SK-N-MC (cell line): ENCODE results near the gene DOCK8.

Experiments used
- EZH2 ChIP-seq: fragments of 200-600 bp; sonication (generic); IDR thresholded peaks from one replicate; pipeline ENCODE4 v1.6.1; 2017; ENCODE audit warnings: antibody characterized with exemption
- FOXP2 ChIP-seq: optimal IDR thresholded peaks from 2 replicates; pipeline ENCODE3; 2011; ENCODE audit warnings: mild to moderate bottlenecking, moderate library complexity; ENCODE audit not compliant: insufficient read depth; ENCODE audit errors: extremely low read length, control extremely low read depth
- POLR2AphosphoS5 ChIP-seq: IDR thresholded peaks from 2 replicates; pipeline ENCODE4 v1.6.1; 2012; ENCODE audit warnings: mild to moderate bottlenecking, low read depth, low read length, borderline replicate concordance

DNA sequence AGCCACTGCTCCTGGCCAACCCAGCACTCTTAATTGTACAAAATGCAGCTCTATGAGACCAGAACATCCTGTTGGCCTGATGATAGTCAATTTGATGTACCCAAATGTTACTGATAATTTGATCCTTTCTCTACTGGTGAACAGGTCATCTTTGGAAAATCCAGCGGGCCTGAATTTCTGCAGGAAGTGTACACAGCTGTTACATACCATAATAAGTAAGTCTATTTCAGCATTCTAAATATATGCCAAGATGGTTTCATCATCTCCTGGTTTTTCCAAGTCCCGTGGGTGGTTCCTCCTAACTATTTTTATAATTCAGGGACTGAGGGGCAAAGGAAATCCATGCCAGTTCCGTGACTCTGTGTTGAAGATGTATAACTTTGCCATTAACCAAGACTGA, 155.4 kb downstream of the DOCK8 start:
- TF ChIP-seq EZH2 (no peak), POLR2AphosphoS5 (no peak), FOXP2 (no peak)
